T-helper 17 cell (primary cell): ENCODE data around the gene GRIK4. TPM values are rescaled to one million over a fixed set of nuclear protein-coding genes. Genes with fewer than 3 reads are reported as not detected.

Experiments used
- ATAC-seq: fragments of 150-1000 bp; cut with Tn5 transposase; 2 replicates; pipeline ENCODE4 v1.10.0; 2021; ENCODE audit warnings: mild to moderate bottlenecking, moderate library complexity
- DNase-seq, 3 donors: peaks; one replicate each; pipeline versions ENCODE4 v3.0.0 to v3.0.0-alpha.2; 2020 to 2021
- H3K9me3 ChIP-seq: one replicate; pipeline ENCODE4 v1.7.0; 2013; ENCODE audit warnings: low read length, mild to moderate bottlenecking; ENCODE audit not compliant: control insufficient read depth, poor library complexity, severe bottlenecking
- H3K27ac Mint-ChIP-seq: one replicate; pipeline ENCODE4 v1.8.0; 2022; ENCODE audit warnings: mild to moderate bottlenecking, moderate library complexity, mixed read lengths
- H3K27me3 Mint-ChIP-seq: one replicate; pipeline ENCODE4 v1.8.0; 2022; ENCODE audit warnings: mixed read lengths
- H3K36me3 Mint-ChIP-seq: one replicate; pipeline ENCODE4 v1.8.0; 2022; ENCODE audit warnings: low read depth, mixed read lengths
- H3K4me1 Mint-ChIP-seq: one replicate; pipeline ENCODE4 v1.8.0; 2022; ENCODE audit warnings: mild to moderate bottlenecking, mixed read lengths
- H3K4me3 Mint-ChIP-seq: one replicate; pipeline ENCODE4 v1.8.0; 2022; ENCODE audit warnings: mild to moderate bottlenecking, moderate library complexity, mixed read lengths
- total RNA-seq, 4 donors: library from RNA in 2 of 4; stranded (reverse) in 2 of 4; gene quantifications; one replicate each; pipeline ENCODE4 v1.2.3 and lab custom pipeline; 2022 to 2026

Gene GRIK4
- total RNA-seq, 2 donors from 2014 or later = 0.05 to 0.10 TPM

DNA sequence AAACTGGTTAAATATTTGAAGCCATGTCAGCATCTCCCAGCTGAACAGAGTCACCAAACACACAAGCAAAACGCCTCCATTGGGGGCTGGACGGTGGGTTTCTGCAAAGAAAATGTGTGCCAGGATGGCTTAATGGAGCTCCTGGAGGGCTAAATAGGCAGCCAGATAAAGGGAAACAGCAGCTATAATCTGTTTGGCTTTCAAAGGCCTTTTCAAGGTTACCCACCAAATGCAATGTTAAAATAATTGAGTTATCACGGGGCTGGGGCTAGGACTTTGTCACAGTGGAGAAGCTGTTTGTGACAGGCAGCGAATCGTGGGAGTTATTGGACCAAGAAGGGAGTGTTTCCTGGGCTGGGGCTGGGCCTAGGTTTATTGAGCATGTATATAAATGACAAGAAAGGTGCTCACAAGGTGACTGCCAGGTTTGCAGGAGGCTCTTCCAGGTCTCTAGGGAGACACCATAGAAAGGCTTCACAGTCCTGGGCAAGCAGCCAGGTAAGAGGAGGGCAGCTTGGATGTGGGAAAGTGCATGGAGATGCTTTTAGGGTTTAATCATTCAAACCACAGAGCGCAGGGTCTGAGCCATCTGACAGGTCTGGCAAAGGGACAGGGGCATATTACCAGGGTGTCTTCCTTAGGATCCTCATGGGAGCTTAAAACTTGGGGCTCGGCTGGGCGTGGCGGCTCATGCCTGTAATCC, 28.3 kb downstream of the GRIK4 start:
- Mint-ChIP-seq H3K27me3 (peaks cover 44% of the 10 kb centered on the region), H3K4me3 (no peak overlapping the region), H3K4me1 (no peaks in the 10 kb centered on the region), H3K36me3 (no peaks in the 10 kb centered on the region), H3K27ac (no peak overlapping the region)
- no peaks in the 10 kb centered on the region for H3K9me3 ChIP-seq
- ATAC-seq (no peak), DNase-seq (no peak)

DNA sequence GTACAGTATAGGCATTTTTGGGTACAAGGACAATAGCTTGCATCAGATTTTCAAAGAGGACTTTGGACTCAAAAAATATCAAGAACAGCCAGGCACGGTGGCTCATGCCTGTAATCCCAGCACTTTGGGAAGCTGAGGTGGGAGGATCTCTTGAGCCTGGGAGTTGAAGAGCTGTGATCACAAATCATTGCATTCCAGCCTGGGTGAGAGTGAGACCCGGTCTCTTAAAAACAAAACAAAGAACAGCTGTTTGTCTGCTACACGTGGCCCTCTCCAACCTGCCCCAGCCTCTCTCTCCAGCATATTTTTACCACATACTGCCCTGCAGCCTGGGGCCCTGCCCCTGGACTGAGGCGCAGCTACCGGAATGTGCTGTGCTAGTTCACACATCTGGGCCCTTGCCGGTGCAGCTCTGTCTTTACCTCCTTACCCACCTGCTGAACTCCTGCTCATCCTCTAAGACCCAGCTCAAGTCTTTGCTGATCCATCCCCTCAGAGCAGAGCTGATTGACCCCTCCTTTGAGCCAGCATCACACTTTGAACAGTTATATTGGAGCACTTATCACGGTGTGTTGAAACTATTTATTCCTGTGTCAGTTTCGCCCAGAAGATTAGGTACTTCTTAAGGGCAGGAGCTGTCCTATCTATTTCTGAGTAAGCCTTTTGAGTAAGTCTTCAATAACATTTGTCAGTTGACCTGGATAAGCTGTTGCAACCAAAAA, 29.4 kb downstream of the GRIK4 start:
- Mint-ChIP-seq H3K27me3 (peaks cover 34% of the 10 kb centered on the region), H3K4me3 (no peak overlapping the region), H3K36me3 (no peaks in the 10 kb centered on the region), H3K27ac (no peak overlapping the region), H3K4me1 (no peaks in the 10 kb centered on the region)
- DNase-seq = no peak
- no peak for ATAC-seq
- no peaks in the 10 kb centered on the region for H3K9me3 ChIP-seq

DNA sequence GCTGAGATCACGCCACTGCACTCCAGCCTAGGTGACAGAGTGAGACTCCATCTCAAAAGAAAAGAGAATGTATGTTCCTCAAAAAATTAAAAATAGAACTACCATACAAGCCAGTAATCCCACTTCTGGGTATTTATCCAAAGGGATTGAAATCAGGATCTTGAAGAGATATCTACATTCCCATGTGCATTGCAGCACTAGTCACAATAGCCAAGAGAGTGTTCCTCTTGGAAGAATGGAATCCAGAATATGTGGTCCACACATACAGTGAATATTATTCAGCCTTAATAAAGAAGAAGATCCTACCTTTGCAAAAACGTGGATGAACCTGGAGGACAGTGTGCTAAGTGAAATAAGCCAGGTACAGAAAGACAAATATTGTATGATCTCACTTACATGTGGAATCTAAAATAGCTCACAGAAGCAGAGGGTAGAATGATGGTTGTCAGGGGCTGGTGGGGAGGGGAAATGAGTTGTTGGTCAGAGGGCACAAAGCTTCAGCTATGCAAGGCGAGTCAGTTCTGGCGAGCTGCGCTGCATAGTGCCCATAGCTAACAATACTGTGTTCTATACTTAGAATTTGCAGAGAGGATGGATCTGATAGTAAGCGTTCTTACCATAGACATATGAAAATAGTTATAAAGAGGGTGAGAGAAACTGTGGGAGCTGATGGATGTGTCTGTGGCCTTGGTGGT, 32.1 kb downstream of the GRIK4 start:
- H3K4me3 Mint-ChIP-seq = no peak overlapping the region

DNA sequence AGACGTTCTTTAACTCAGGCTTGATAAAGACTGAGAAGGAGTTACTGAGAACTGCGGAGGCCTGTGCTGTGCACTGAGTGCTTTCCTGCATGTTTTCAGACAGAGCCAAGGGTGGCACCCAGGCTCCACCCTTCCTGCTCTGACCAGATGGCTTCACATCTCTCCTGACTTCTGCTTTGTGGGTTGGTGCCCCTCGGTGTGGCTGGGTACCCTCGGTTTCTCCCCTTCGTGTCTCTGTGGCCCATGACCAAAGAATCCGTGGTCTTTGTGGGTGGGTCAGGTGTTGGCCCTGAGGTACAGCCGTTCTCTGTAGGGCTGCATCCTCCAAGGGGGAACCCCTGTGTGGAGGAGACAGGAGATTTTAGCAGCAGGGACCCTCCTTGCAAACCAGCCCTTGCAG, 34.3 kb downstream of the GRIK4 start:
- DNase-seq (no peak), ATAC-seq (no peak)
- Mint-ChIP-seq H3K4me1 (peaks cover 3% of the 10 kb centered on the region), H3K4me3 (no peak overlapping the region), H3K27ac (peak overlapping the region; percentile 19), H3K27me3 (peaks cover 43% of the 10 kb centered on the region), H3K36me3 (peaks cover 9% of the 10 kb centered on the region)
- no peaks in the 10 kb centered on the region for H3K9me3 ChIP-seq

More for the DNA sequence above, 32.1 kb downstream of the GRIK4 start:
- Mint-ChIP-seq H3K27me3 (peaks cover 31% of the 10 kb centered on the region), H3K36me3 (peaks cover 2% of the 10 kb centered on the region), H3K27ac (no peak overlapping the region), H3K4me1 (peaks cover 3% of the 10 kb centered on the region)
- no peaks in the 10 kb centered on the region for H3K9me3 ChIP-seq
- ATAC-seq (no peak), DNase-seq (no peak)

DNA sequence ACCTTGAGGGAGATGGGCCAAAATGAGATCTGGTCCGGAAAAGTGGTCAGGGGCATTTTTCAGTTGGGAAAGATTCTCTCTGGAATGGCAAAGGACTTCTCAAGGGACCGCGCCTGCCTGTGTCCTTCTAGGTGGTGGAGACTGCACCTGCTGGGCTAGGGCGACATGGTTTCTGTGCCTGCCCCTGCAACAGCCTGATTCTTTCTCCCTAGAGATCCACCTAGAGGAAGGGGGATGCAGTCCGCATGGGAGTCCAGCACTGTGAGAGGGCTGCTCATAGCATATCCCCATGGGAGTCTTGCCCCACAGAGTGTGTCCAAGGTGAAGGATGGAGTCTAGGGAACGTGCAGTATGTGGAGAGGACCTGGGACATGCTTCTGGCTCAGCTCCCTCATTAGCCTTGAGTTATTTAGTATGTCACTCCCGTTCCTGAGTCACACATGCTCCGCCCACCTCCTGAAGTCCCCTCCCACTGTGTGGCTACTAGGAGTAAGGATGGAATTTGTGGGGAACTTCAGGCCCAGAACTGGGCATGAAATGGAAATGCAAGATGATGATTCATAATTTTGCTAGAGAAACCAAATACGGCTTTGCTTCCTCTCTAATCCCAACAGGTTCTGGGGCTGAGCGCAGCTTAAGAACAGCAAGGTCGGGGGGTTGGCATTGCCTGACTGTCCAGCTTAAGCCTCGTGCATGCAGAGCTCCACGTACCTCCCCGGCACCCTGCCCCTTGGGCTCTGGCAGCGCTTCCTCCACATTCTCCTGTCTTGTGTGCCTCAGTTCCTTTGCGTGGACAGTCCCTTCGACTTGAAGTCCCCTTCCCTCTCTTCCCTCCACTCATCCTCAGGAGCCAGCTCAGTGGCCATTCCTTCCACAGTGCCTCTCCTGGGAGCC, 35.0 kb downstream of the GRIK4 start:
- DNase-seq (no peak), ATAC-seq (no peak)
- no peaks in the 10 kb centered on the region for H3K9me3 ChIP-seq
- H3K27me3 Mint-ChIP-seq = peaks cover 49% of the 10 kb centered on the region
- H3K36me3 Mint-ChIP-seq = peaks cover 11% of the 10 kb centered on the region
- H3K4me1 Mint-ChIP-seq = peaks cover 3% of the 10 kb centered on the region
- no peak overlapping the region for H3K4me3 Mint-ChIP-seq
- H3K27ac Mint-ChIP-seq = no peak overlapping the region

DNA sequence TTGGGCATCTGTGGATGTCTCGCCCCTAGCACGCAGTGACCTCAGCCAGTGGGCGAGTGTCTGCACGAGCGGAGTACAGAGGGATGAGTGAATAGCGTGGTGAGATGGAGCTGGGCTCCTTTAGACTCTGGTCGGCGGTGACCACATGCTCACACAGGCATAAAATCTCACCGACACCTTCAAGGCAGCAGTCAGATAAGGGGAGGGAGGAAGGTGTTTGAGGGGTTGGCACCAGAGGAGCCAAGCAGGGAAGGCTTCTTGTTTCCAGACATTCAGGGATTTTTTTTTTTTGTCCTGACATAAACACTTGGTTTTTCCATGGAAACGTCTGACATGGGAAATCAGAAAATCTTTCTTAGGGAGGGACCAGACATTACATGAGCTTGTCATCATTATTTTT, 35.8 kb downstream of the GRIK4 start:
- H3K9me3 ChIP-seq = no peaks in the 10 kb centered on the region
- H3K4me1 Mint-ChIP-seq = peaks cover 5% of the 10 kb centered on the region
- H3K4me3 Mint-ChIP-seq = no peak overlapping the region
- peaks cover 11% of the 10 kb centered on the region for H3K36me3 Mint-ChIP-seq
- H3K27me3 Mint-ChIP-seq = peaks cover 54% of the 10 kb centered on the region
- no peak for ATAC-seq
- H3K27ac Mint-ChIP-seq = no peak overlapping the region
- no peak for DNase-seq

DNA sequence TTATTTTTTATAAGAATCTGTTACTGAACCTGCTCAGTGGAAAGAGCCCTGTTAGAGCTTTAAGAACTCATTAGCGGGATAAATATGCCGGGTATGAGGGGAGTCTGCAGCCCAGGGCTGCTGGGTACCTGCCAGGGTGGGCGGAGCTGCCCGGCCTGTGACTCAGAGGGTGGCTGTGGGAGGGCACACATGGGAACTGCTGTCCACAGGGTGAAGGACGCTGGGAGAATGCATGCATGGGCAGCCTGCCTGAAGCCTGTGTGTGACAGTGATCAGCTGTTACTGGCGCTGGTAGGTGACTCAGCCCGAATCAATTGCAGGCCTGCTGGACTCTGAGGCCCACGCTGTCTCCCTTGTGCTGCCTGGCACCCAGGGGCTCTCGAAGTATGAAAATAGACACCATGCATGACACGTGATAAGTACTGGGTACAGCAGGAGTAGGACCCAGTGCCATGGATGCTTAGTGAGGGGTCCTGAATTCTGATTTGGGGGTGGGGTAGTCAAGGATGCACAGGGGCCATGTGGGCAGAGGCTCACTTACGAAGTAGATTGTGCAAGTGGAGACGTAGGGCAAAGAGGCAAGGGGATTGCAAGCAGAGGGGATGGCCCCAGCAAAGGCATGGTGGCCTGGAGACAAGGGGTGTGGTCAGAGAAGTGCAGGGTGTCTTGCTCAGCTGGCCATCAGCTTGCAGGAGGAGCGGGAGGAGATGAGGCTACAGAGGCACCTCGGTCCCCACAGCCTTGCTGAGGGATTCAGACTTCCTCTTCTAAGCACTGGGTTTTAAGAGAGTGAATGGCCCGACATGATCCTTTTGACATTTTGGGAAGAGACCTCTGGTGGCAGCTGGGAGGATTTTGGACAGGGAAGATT, 36.5 kb downstream of the GRIK4 start:
- H3K27ac Mint-ChIP-seq = no peak overlapping the region
- H3K27me3 Mint-ChIP-seq = peaks cover 62% of the 10 kb centered on the region
- no peak overlapping the region for H3K4me3 Mint-ChIP-seq
- H3K36me3 Mint-ChIP-seq = peaks cover 11% of the 10 kb centered on the region
- ATAC-seq = no peak
- H3K9me3 ChIP-seq = no peaks in the 10 kb centered on the region
- DNase-seq = no peak
- H3K4me1 Mint-ChIP-seq = peaks cover 7% of the 10 kb centered on the region

DNA sequence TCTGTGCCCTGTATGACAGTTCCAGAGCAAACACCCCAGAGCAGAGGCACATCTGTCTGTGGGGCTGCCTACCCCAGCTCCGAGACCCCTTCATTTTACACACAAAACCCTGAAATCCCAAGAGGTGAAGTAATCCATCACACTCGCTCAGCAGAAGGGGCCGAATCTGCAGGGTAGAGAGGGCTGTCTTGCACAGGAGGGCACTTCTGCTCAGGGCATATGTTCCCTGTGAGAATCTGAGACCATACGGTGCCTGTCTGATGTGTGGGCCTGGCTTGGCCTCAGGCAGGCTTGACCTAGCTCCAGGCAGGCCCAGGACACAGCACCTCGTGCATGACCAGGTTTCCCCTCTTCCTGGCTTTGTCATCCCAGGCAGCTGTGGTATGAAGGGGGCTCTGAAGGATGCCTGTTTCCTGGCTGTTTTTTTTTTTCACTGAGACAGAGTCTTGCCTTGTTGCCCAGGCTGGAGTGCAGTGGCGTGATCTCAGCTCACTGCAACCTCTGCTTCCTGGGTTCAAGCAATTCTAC, 37.2 kb downstream of the GRIK4 start:
- Mint-ChIP-seq H3K4me3 (no peak overlapping the region), H3K27me3 (peaks cover 65% of the 10 kb centered on the region), H3K36me3 (peaks cover 11% of the 10 kb centered on the region), H3K4me1 (peaks cover 9% of the 10 kb centered on the region), H3K27ac (no peak overlapping the region)
- no peaks in the 10 kb centered on the region for H3K9me3 ChIP-seq
- DNase-seq = no peak
- ATAC-seq = no peak

DNA sequence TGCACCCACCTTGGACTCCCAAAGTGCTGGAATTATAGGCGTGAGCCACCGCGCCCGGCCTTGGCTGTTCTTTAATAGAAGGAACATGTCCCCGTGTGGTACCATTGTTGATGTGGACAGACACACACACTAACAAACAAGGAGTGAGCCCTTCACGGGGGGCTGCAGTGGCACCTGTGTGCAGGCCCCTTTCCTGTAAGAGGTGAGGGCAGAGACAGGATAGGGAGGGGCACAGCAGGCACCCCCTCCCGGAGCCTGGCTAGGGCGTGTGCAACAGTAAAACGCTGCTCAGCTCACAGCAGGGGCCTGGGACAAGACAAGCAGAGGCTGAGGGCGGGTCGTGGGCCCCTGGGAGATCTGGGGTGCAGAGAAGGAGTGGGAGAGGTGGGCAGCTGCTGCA, 37.8 kb downstream of the GRIK4 start:
- DNase-seq = no peak
- Mint-ChIP-seq H3K4me3 (no peak overlapping the region), H3K27me3 (peaks cover 65% of the 10 kb centered on the region), H3K4me1 (peaks cover 9% of the 10 kb centered on the region), H3K27ac (no peak overlapping the region), H3K36me3 (peaks cover 11% of the 10 kb centered on the region)
- no peak for ATAC-seq
- no peaks in the 10 kb centered on the region for H3K9me3 ChIP-seq

DNA sequence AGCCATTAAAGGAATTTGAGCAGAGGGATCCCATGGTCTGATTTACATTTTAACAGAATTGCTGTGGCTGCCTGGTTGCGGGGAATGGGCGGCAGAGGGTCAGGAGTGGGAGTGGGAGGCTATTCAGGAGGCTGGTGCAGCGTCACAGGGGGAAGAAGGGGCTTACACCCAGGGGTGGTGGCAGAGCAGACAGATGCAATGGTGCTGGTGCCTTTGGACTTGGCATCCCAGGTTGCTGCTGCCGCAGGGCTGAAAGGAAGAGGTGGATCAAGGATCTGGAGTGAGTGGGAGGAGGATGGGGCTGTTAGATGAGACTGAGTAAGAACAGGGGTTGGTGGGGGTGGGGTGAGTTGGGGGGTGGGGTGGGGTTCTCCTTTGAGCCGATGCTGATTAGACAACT, 38.5 kb downstream of the GRIK4 start:
- ATAC-seq (no peak), DNase-seq (no peak)
- Mint-ChIP-seq H3K4me1 (peaks cover 9% of the 10 kb centered on the region), H3K27me3 (peaks cover 65% of the 10 kb centered on the region), H3K36me3 (peaks cover 11% of the 10 kb centered on the region), H3K27ac (no peak overlapping the region), H3K4me3 (no peak overlapping the region)
- H3K9me3 ChIP-seq = no peaks in the 10 kb centered on the region

DNA sequence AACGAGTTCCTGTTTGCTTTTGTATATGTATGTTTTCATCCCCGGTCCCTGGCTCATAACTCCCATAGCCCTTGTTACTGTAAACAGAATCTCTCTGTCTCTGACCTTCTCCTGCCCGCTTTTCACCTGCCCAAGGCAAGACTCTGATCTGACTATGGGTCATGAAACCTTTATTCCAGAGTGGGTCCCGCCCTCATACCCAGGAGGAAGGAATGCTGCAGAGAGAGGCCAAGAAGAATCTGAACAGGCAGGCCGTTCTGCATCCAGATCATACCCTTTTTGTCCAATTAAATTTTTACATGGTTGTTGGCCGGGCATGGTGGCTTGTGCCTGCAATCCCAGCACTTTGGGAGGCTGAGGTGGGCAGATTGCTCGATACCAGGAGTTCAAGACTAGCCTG, 39.6 kb downstream of the GRIK4 start:
- DNase-seq = no peak
- Mint-ChIP-seq H3K4me1 (peaks cover 10% of the 10 kb centered on the region), H3K27ac (no peak overlapping the region), H3K27me3 (peaks cover 71% of the 10 kb centered on the region), H3K36me3 (peaks cover 11% of the 10 kb centered on the region), H3K4me3 (no peak overlapping the region)
- no peaks in the 10 kb centered on the region for H3K9me3 ChIP-seq
- no peak for ATAC-seq
